H1 (cell line): ENCODE results near the gene PHC1. TPM values are rescaled to one million over a fixed set of nuclear protein-coding genes. Genes with fewer than 3 reads are reported as not detected.

Experiments used
- CTCF ChIA-PET: fragments of 300-600 bp; sonication (Branson Sonifier 250); formaldehyde crosslinking; loops from one replicate; lab custom pipeline; 2021; ENCODE audit not compliant: partially characterized antibody; lab: Charles Lee
- POLR2A ChIA-PET: fragments of 300-600 bp; sonication (Branson Sonifier 250); formaldehyde crosslinking; loops from one replicate; lab custom pipeline; 2021; ENCODE audit warnings: inconsistent platforms; ENCODE audit not compliant: partially characterized antibody; lab: Charles Lee
- DNase-seq, 2 experiments: peaks; one replicate each; pipeline versions ENCODE4 v3.0.0 to v3.0.0-alpha.2; 2010 to 2022; ENCODE audit warnings: low spot score in 2 of 2, low read depth in 1 of 2, mixed read lengths in 1 of 2
- FAIRE-seq: peaks from 2 replicates; lab custom pipeline; 2011; peaks lifted over from hg19 to GRCh38; lab: Jason Lieb, UNC
- H2AFZ ChIP-seq: 2 replicates; pipeline ENCODE4 v1.8.1; 2012; ENCODE audit warnings: low read length, inconsistent platforms
- H2AK5ac ChIP-seq: 2 replicates; pipeline ENCODE4 v1.6.1; 2013; ENCODE audit warnings: low read depth, low read length
- H2BK120ac ChIP-seq: replicated peaks from 2 replicates; pipeline ENCODE3; 2013; ENCODE audit warnings: low read depth, low read length, inconsistent platforms
- H2BK12ac ChIP-seq: 2 replicates; pipeline ENCODE4 v1.6.1; 2013; ENCODE audit warnings: low read depth, low read length
- H2BK15ac ChIP-seq: 2 replicates; pipeline ENCODE4 v1.6.1; 2013; ENCODE audit warnings: low read length
- H2BK20ac ChIP-seq: 2 replicates; pipeline ENCODE4 v1.6.1; 2013; ENCODE audit warnings: low read length
- H2BK5ac ChIP-seq: 2 replicates; pipeline ENCODE4 v1.6.1; 2013; ENCODE audit warnings: low read depth, low read length
- H3K14ac ChIP-seq: 2 replicates; pipeline ENCODE4 v1.6.1; 2013; ENCODE audit warnings: inconsistent platforms; ENCODE audit not compliant: insufficient read length
- H3K18ac ChIP-seq: 2 replicates; pipeline ENCODE4 v1.6.1; 2013; ENCODE audit warnings: low read length; ENCODE audit errors: extremely low read depth
- H3K23ac ChIP-seq: 2 replicates; pipeline ENCODE4 v1.6.1; 2013; ENCODE audit warnings: inconsistent platforms; ENCODE audit not compliant: insufficient read length
- H3K23me2 ChIP-seq: 2 replicates; pipeline ENCODE4 v1.6.1; 2013; ENCODE audit warnings: low read depth, low read length
- H3K27ac ChIP-seq: 2 replicates; pipeline ENCODE4 v1.6.1; 2011; ENCODE audit warnings: low read depth, low read length, inconsistent platforms
- H3K27me3 ChIP-seq, 4 experiments: replicated peaks in 1 of 4; 1 replicate in 1 of 4; 2 replicates in 3 of 4; pipeline versions ENCODE4 v1.6.1 to v1.8.1; 2011 to 2013; ENCODE audit warnings: low read length in 3 of 4, mild to moderate bottlenecking in 3 of 4, inconsistent platforms in 2 of 4, mixed read lengths in 2 of 4, moderate library complexity in 1 of 4; ENCODE audit not compliant: control insufficient read depth in 3 of 4, insufficient read depth in 3 of 4; ENCODE audit errors: extremely low read depth in 1 of 4
- H3K36me3 ChIP-seq, 4 experiments: 2 replicates each; pipeline versions ENCODE4 v1.6.1 to v1.8.1; 2011 to 2013; ENCODE audit warnings: mild to moderate bottlenecking in 4 of 4, low read length in 3 of 4, moderate library complexity in 2 of 4, control low read depth in 1 of 4, inconsistent platforms in 1 of 4; ENCODE audit not compliant: insufficient read depth in 4 of 4, control insufficient read depth in 2 of 4
- H3K4ac ChIP-seq: replicated peaks from 2 replicates; pipeline ENCODE3; 2013; ENCODE audit warnings: low read length, low read depth, mixed read lengths, inconsistent platforms; ENCODE audit not compliant: insufficient read length
- H3K4me1 ChIP-seq, 4 experiments: replicated peaks in 1 of 4; 1 replicate in 1 of 4; 2 replicates in 3 of 4; pipeline versions ENCODE4 v1.6.1 to v1.8.1; 2011 to 2013; ENCODE audit warnings: low read length in 3 of 4, inconsistent platforms in 2 of 4, mixed read lengths in 1 of 4; ENCODE audit not compliant: insufficient read depth in 4 of 4, control insufficient read depth in 3 of 4
- H3K4me2 ChIP-seq, 2 experiments: 2 replicates each; pipeline versions ENCODE4 v1.6.1 to v1.8.1; 2011 to 2013; ENCODE audit warnings: low read depth in 2 of 2, low read length in 2 of 2, control low read depth in 1 of 2, inconsistent platforms in 1 of 2, mild to moderate bottlenecking in 1 of 2; ENCODE audit not compliant: insufficient read depth in 1 of 2
- H3K4me3 ChIP-seq, 4 experiments: fragments of 200-600, 300-600 bp in 1 of 4; sonication (generic), shearing (Covaris generic), sonication (Bioruptor Twin) in 1 of 4; 2 replicates each; pipeline versions ENCODE4 v1.5.1 to v1.8.1; 2011 to 2016; ENCODE audit warnings: low read length in 4 of 4, low read depth in 3 of 4, control low read depth in 2 of 4, inconsistent platforms in 2 of 4, mild to moderate bottlenecking in 2 of 4, mixed read lengths in 1 of 4, moderate library complexity in 1 of 4; ENCODE audit not compliant: insufficient read depth in 2 of 4; ENCODE audit errors: extremely low read depth in 1 of 4
- H3K56ac ChIP-seq: replicated peaks from 2 replicates; pipeline ENCODE3; 2013; ENCODE audit warnings: low read depth, mild to moderate bottlenecking, mixed read lengths, low read length, inconsistent platforms; ENCODE audit not compliant: insufficient read length
- H3K79me1 ChIP-seq: 2 replicates; pipeline ENCODE4 v1.6.1; 2013; ENCODE audit warnings: low read depth, low read length, control low read depth
- H3K79me2 ChIP-seq, 2 experiments: 2 replicates each; pipeline versions ENCODE4 v1.6.1 to v1.8.1; 2012 to 2013; ENCODE audit warnings: low read length in 2 of 2, mild to moderate bottlenecking in 2 of 2, inconsistent platforms in 1 of 2; ENCODE audit not compliant: insufficient read depth in 2 of 2, control insufficient read depth in 1 of 2
- H3K9ac ChIP-seq, 4 experiments: replicated peaks in 1 of 4; 1 replicate in 1 of 4; 2 replicates in 3 of 4; pipeline versions ENCODE4 v1.6.1 to v1.8.1; 2011 to 2013; ENCODE audit warnings: low read depth in 3 of 4, low read length in 3 of 4, control low read depth in 2 of 4, mild to moderate bottlenecking in 2 of 4, moderate library complexity in 2 of 4, inconsistent platforms in 1 of 4; ENCODE audit errors: extremely low read depth in 1 of 4
- H3K9me3 ChIP-seq, 2 experiments: 2 replicates each; pipeline versions ENCODE4 v1.6.1 to v1.8.1; 2012 to 2013; ENCODE audit warnings: mild to moderate bottlenecking in 2 of 2, moderate library complexity in 2 of 2, control low read depth in 1 of 2, inconsistent platforms in 1 of 2, low read depth in 1 of 2, low read length in 1 of 2, mixed read lengths in 1 of 2; ENCODE audit not compliant: insufficient read depth in 2 of 2
- H4K20me1 ChIP-seq, 2 experiments: replicated peaks in 1 of 2; 2 replicates each; pipeline versions ENCODE3 to v1.8.1; 2011 to 2013; ENCODE audit warnings: inconsistent platforms in 2 of 2, low read length in 2 of 2, mild to moderate bottlenecking in 1 of 2; ENCODE audit not compliant: insufficient read depth in 2 of 2, control insufficient read depth in 1 of 2
- H4K5ac ChIP-seq: 2 replicates; pipeline ENCODE4 v1.6.1; 2013; ENCODE audit warnings: low read length, low read depth, mixed read lengths, inconsistent platforms; ENCODE audit not compliant: insufficient read length
- H4K8ac ChIP-seq: 2 replicates; pipeline ENCODE4 v1.8.0; 2013; ENCODE audit warnings: mild to moderate bottlenecking, moderate library complexity, low read length, inconsistent platforms; ENCODE audit not compliant: insufficient read depth; ENCODE audit errors: extremely low read depth
- H4K91ac ChIP-seq: replicated peaks from 2 replicates; pipeline ENCODE3; 2013; ENCODE audit warnings: low read length, mixed read lengths, inconsistent platforms; ENCODE audit not compliant: insufficient read length
- ATF2 ChIP-seq: IDR thresholded peaks from 2 replicates; pipeline ENCODE4 v1.6.1; 2012; ENCODE audit warnings: low read length, inconsistent platforms
- HDAC6 ChIP-seq: IDR thresholded peaks from one replicate; pipeline ENCODE4 v1.7.1; 2012; ENCODE audit warnings: low read depth, mild to moderate bottlenecking, inconsistent platforms, low read length, moderate library complexity
- PHF8 ChIP-seq: fragments of 200-600 bp; sonication (generic); conservative IDR thresholded peaks from 2 replicates; pipeline ENCODE4 v1.7.1; 2012; ENCODE audit warnings: low read depth, mild to moderate bottlenecking, inconsistent platforms, low read length, moderate library complexity
- POLR2AphosphoS5 ChIP-seq: IDR thresholded peaks from 2 replicates; pipeline ENCODE4 v1.6.1; 2011; ENCODE audit warnings: low read depth, low read length
- RAD21 ChIP-seq, 2 experiments: IDR thresholded peaks in 1 of 2; conservative IDR thresholded peaks in 1 of 2; 2 replicates each; pipeline ENCODE4 v1.6.1; 2011; ENCODE audit warnings: low read depth in 2 of 2, low read length in 2 of 2, improper control_type of control experiment in 1 of 2, inconsistent platforms in 1 of 2, mild to moderate bottlenecking in 1 of 2, moderate library complexity in 1 of 2
- SIRT6 ChIP-seq: IDR thresholded peaks from one replicate; pipeline ENCODE4 v1.7.1; 2012; ENCODE audit warnings: low read length, inconsistent platforms
- SIX5 ChIP-seq: IDR thresholded peaks from 2 replicates; pipeline ENCODE4 v1.6.1; 2011; ENCODE audit warnings: mild to moderate bottlenecking, low read depth, low read length
- SP4 ChIP-seq: IDR thresholded peaks from 2 replicates; pipeline ENCODE4 v1.6.1; 2012; ENCODE audit warnings: low read length, inconsistent platforms
- polyA plus RNA-seq, 7 experiments: library from polyadenylated mRNA; depleted of rRNA in 3 of 7; stranded (reverse) in 5 of 7; unstranded in 2 of 7; fragments of >200 nt in 5 of 7; fragments of 200-250 nt in 2 of 7; gene quantifications; 1 replicate in 5 of 7; 2 replicates in 1 of 7; 4 replicates in 1 of 7; pipeline versions ENCODE4 v1.2.1 to v1.2.3, GENCODE V29; 2011 to 2013; ENCODE audit warnings: missing spikeins in 2 of 7, mixed read lengths in 2 of 7
- total RNA-seq: library from RNA; stranded (reverse); fragmentation: NEBNext Ultra II Directional; extraction: Animal tissue kit (Norgen Biotek cat#: 25700); gene quantifications from 2 replicates; pipeline ENCODE4 v1.2.1, GENCODE V29; 2021

PHC1 gene
- total and polyA plus RNA-seq, 2 of the 8 experiments (the other 6 are each of a cell fraction or from before 2014, with no cell fraction given): 934 to 1,655 TPM

GRCh38 chr12:8867009-8867408 lies 47.3 kb upstream of the PHC1 start:
- H2BK20ac ChIP-seq: no peak overlapping the region
- TF ChIP-seq POLR2AphosphoS5 (no peak), HDAC6 (no peak), ATF2 (no peak), SP4 (no peak), SIX5 (no peak), SIRT6 (no peak), PHF8 (no peak), RAD21 (IDR thresholded peaks at IDR 0.05 in 1 of 2, conservative IDR thresholded peaks at IDR 0.05 in 1 of 2; ENCODE audit: low read depth in 2 of 2, low read length in 2 of 2) (no peak)
- H4K8ac ChIP-seq: no peak overlapping the region
- DNase-seq (no peak), FAIRE-seq (no peak)
- no peak overlapping the region for H3K27ac ChIP-seq
- no peaks in the 10 kb centered on the region for H3K27me3 ChIP-seq
- H3K4me2 ChIP-seq: no peak overlapping the region
- no peak overlapping the region for H2AFZ ChIP-seq
- H4K20me1 ChIP-seq: no peaks in the 10 kb centered on the region
- H3K4me3 ChIP-seq: no peak overlapping the region
- H2BK12ac ChIP-seq: no peak overlapping the region
- H2BK120ac ChIP-seq: no peak overlapping the region
- H2BK5ac ChIP-seq: no peak overlapping the region
- no peak overlapping the region for H4K5ac ChIP-seq
- H3K79me1 ChIP-seq: no peaks in the 10 kb centered on the region
- no peaks in the 10 kb centered on the region for H3K9me3 ChIP-seq
- H3K4me1 ChIP-seq: no peaks in the 10 kb centered on the region
- no peak overlapping the region for H3K23ac ChIP-seq
- H3K4ac ChIP-seq: no peak overlapping the region
- POLR2A ChIA-PET: interaction anchor here (0.6 to 2.3 kb wide), 5 partner anchors 10 to 186 kb away, joined by 3 to 10 read pairs (median 3); no protein-coding TSS in a partner anchor
- H3K23me2 ChIP-seq: no peaks in the 10 kb centered on the region
- peaks cover 0 to 4% (median 1%) of the 10 kb centered on the region in 4 experiments; a peak in 2 of 8 replicates for H3K36me3 ChIP-seq
- no peak overlapping the region for H2BK15ac ChIP-seq
- no peak overlapping the region for H3K18ac ChIP-seq
- CTCF ChIA-PET: interaction anchor here (0.6 to 4.6 kb wide), 4 partner anchors 9 to 156 kb away, joined by 3 to 28 read pairs (median 6); no protein-coding TSS in a partner anchor
- no peak overlapping the region for H3K9ac ChIP-seq
- no peak overlapping the region for H3K14ac ChIP-seq
- no peaks in the 10 kb centered on the region for H3K79me2 ChIP-seq
- no peak overlapping the region for H2AK5ac ChIP-seq
- H3K56ac ChIP-seq: no peak overlapping the region
- H4K91ac ChIP-seq: no peak overlapping the region
